ENCODE measurements around the gene G3BP1. TPM values are rescaled to one million over a fixed set of nuclear protein-coding genes. Genes with fewer than 3 reads are reported as not detected.

Gene G3BP1
- total RNA-seq, 4 donors from 2014 or later, result 99.8 to 119 (median 109) TPM

- Histone ChIP-seq H3K27me3 (no peaks in the 10 kb centered on the region), H3K4me3 (no peak overlapping the region), H3K27ac (peak overlapping the region in 3 of 4 donors; percentile 19 to 59 (median 50)), H3K36me3 (peaks cover 0 to 41% (median 0%) of the 10 kb centered on the region in 3 donors), H3K9me3 (no peaks in the 10 kb centered on the region), H3K4me1 (peaks cover 16 to 62% (median 41%) of the 10 kb centered on the region in 3 donors)
- WGBS, 2 donors, result 66 to 77% methylated on average over 3 to 6 of the region's 6 CpGs
- no peak for TF ChIP-seq POLR2A (IDR thresholded peaks at IDR 0.05)
- intact Hi-C loops (cut with DNase I), result loop anchor here (5.0 to 10.0 kb wide), 2 partner anchors 80 to 297 kb away; partner anchors contain the start of gene SLC36A1
- DNase-seq, result no peak
Observed at GRCh38 chr5:151741678-151742423, 29.9 kb upstream of the G3BP1 start.

GRCh38 chr5:151742870-151743294 is 28.9 kb upstream of the G3BP1 start:
- peaks cover 0 to 41% (median 0%) of the 10 kb centered on the region in 3 donors for H3K36me3 ChIP-seq
- no peaks in the 10 kb centered on the region for H3K9me3 ChIP-seq
- H3K27ac ChIP-seq, result no peak overlapping the region
- intact Hi-C loops (cut with DNase I), result loop anchor here (5.0 to 10.0 kb wide), 2 partner anchors 81 to 298 kb away; partner anchors contain the start of gene SLC36A1
- no peaks in the 10 kb centered on the region for H3K27me3 ChIP-seq
- TF ChIP-seq CTCF (IDR thresholded peaks at IDR 0.05) (peak; percentile 37 to 59 (median 48)), POLR2A (IDR thresholded peaks at IDR 0.05) (no peak)
- H3K4me1 ChIP-seq, result peaks cover 16 to 65% (median 41%) of the 10 kb centered on the region in 3 donors
- no peak overlapping the region for H3K4me3 ChIP-seq
- WGBS, 2 donors, result 54 to 64% methylated on average over 7 of the region's 7 CpGs
- DNase-seq, result no peak

- Histone ChIP-seq H3K27me3 (no peaks in the 10 kb centered on the region), H3K36me3 (peaks cover 0 to 47% (median 0%) of the 10 kb centered on the region in 3 donors), H3K27ac (no peak overlapping the region), H3K4me1 (peaks cover 16 to 70% (median 41%) of the 10 kb centered on the region in 3 donors), H3K9me3 (no peaks in the 10 kb centered on the region), H3K4me3 (no peak overlapping the region)
- WGBS, 2 donors, result 94 to 100% methylated on average over 1 of the region's 1 CpG
- TF ChIP-seq POLR2A (IDR thresholded peaks at IDR 0.05), result no peak
- no peak for TF ChIP-seq CTCF (IDR thresholded peaks at IDR 0.05)
- intact Hi-C loops (cut with DNase I), result loop anchor here (5.0 to 10.0 kb wide), 2 partner anchors 81 to 299 kb away; partner anchors contain the start of gene SLC36A1
- no peak for DNase-seq
Observed at GRCh38 chr5:151743530-151743929, 28.2 kb upstream of the G3BP1 start.

GRCh38 chr5:151745071-151745705 is 26.6 kb upstream of the G3BP1 start:
- H3K4me3 ChIP-seq, result no peak overlapping the region
- intact Hi-C loops (cut with DNase I), result loop anchor here (10.0 kb wide), 1 partner anchor 300 kb away; the partner anchor contains the start of gene SLC36A1
- no peaks in the 10 kb centered on the region for H3K27me3 ChIP-seq
- H3K4me1 ChIP-seq, result peaks cover 16 to 75% (median 36%) of the 10 kb centered on the region in 3 donors
- H3K27ac ChIP-seq, result peak overlapping the region; percentile 65 to 84 (median 77)
- WGBS, 2 donors, result 24 to 31% methylated on average over 7 of the region's 7 CpGs
- H3K9me3 ChIP-seq, result no peaks in the 10 kb centered on the region
- H3K36me3 ChIP-seq, result peaks cover 0 to 52% (median 0%) of the 10 kb centered on the region in 3 donors
- TF ChIP-seq POLR2A (IDR thresholded peaks at IDR 0.05), result no peak
- peak in 1 of 6 experiments; percentile 26 for TF ChIP-seq CTCF (IDR thresholded peaks at IDR 0.05)
- peak; percentile 10 for DNase-seq

- Histone ChIP-seq H3K9me3 (no peaks in the 10 kb centered on the region), H3K27ac (peak overlapping the region in 2 of 4 donors; percentile 39 to 40), H3K4me1 (peaks cover 2 to 49% (median 17%) of the 10 kb centered on the region in 3 donors), H3K4me3 (no peak overlapping the region), H3K27me3 (no peaks in the 10 kb centered on the region), H3K36me3 (peaks cover 0 to 43% (median 0%) of the 10 kb centered on the region in 3 donors)
- intact Hi-C loops (cut with DNase I), result no loop called here
- TF ChIP-seq POLR2A (IDR thresholded peaks at IDR 0.05) (no peak), CTCF (IDR thresholded peaks at IDR 0.05) (no peak)
- 84 to 95% methylated on average over 4 of the region's 4 CpGs for WGBS, 2 donors
- no peak for DNase-seq
Observed at GRCh38 chr5:151750121-151750520, 21.6 kb upstream of the G3BP1 start.

All from esophagus squamous epithelium (tissue), 5 donors.